ENCODE measurements around the gene SLC1A5.

Gene SLC1A5

GRCh38 chr19:46745030-46745429 lies 43.4 kb downstream of the SLC1A5 start:
- ATAC-seq (ENCODE audit: insufficient read depth, low read depth) (no peak), DNase-seq (no peak)
- Histone ChIP-seq H3K4me3 (ENCODE audit: low read depth in 1 of 2, low read length in 2 of 2) (peak overlapping the region; percentile 86 to 95), H3K36me3 (ENCODE audit: insufficient read depth, low read length) (peaks cover 46% of the 10 kb centered on the region), H3K4me1 (ENCODE audit: insufficient read depth, low read length) (peaks cover 41% of the 10 kb centered on the region), H3K27ac (ENCODE audit: low read length) (peak overlapping the region; percentile 85), H3K9ac (ENCODE audit: low read depth, low read length) (peak overlapping the region; percentile 95), H3K79me2 (ENCODE audit: insufficient read depth, low read length) (peaks cover 73% of the 10 kb centered on the region), H3K9me3 (ENCODE audit: insufficient read depth, low read length, severe bottlenecking) (no peaks in the 10 kb centered on the region), H4K20me1 (ENCODE audit: insufficient read depth, low read length) (peaks cover 52% of the 10 kb centered on the region), H3K4me2 (ENCODE audit: insufficient read depth, low read length) (peak overlapping the region; percentile 93), H3K27me3 (ENCODE audit: insufficient read depth, low read length, poor library complexity) (no peaks in the 10 kb centered on the region), H2AFZ (ENCODE audit: low read depth, low read length) (no peak overlapping the region)
- TF ChIP-seq EZH2 (IDR thresholded peaks at IDR 0.05; ENCODE audit: borderline replicate concordance, low read depth, low read length, severe bottlenecking), result no peak
- TF ChIP-seq CTCF (IDR thresholded peaks at IDR 0.05; ENCODE audit: borderline replicate concordance, extremely low read depth, low read length, poor library complexity, severe bottlenecking), result no peak

- Histone ChIP-seq H3K4me3 (ENCODE audit: low read depth in 1 of 2, low read length in 2 of 2) (peak overlapping the region in 1 of 2 experiments; percentile 95; a peak in 2 of 4 replicates), H3K4me1 (ENCODE audit: insufficient read depth, low read length) (peaks cover 41% of the 10 kb centered on the region), H3K9me3 (ENCODE audit: insufficient read depth, low read length, severe bottlenecking) (no peaks in the 10 kb centered on the region), H2AFZ (ENCODE audit: low read depth, low read length) (no peak overlapping the region), H3K9ac (ENCODE audit: low read depth, low read length) (peak overlapping the region; percentile 95; the same call in 1 of the 2 replicates), H3K4me2 (ENCODE audit: insufficient read depth, low read length) (peak overlapping the region; percentile 93), H4K20me1 (ENCODE audit: insufficient read depth, low read length) (peaks cover 61% of the 10 kb centered on the region), H3K36me3 (ENCODE audit: insufficient read depth, low read length) (peaks cover 53% of the 10 kb centered on the region), H3K79me2 (ENCODE audit: insufficient read depth, low read length) (peaks cover 81% of the 10 kb centered on the region), H3K27ac (ENCODE audit: low read length) (peak overlapping the region; percentile 85), H3K27me3 (ENCODE audit: insufficient read depth, low read length, poor library complexity) (no peaks in the 10 kb centered on the region)
- ATAC-seq (ENCODE audit: insufficient read depth, low read depth) (no peak), DNase-seq (no peak)
- TF ChIP-seq EZH2 (IDR thresholded peaks at IDR 0.05; ENCODE audit: borderline replicate concordance, low read depth, low read length, severe bottlenecking) (no peak), CTCF (IDR thresholded peaks at IDR 0.05; ENCODE audit: borderline replicate concordance, extremely low read depth, low read length, poor library complexity, severe bottlenecking) (no peak)
Measured at GRCh38 chr19:46744005-46744691, 44.2 kb downstream of the SLC1A5 start.

GRCh38 chr19:46742926-46743480 lies 45.4 kb downstream of the SLC1A5 start:
- no peaks in the 10 kb centered on the region for H3K27me3 ChIP-seq (ENCODE audit: insufficient read depth, low read length, poor library complexity)
- peaks cover 41% of the 10 kb centered on the region for H3K4me1 ChIP-seq (ENCODE audit: insufficient read depth, low read length)
- no peak overlapping the region for H3K9ac ChIP-seq (ENCODE audit: low read depth, low read length)
- H3K9me3 ChIP-seq (ENCODE audit: insufficient read depth, low read length, severe bottlenecking), result no peaks in the 10 kb centered on the region
- no peak for DNase-seq
- H3K27ac ChIP-seq (ENCODE audit: low read length), result no peak overlapping the region
- H3K4me3 ChIP-seq (ENCODE audit: low read depth in 1 of 2, low read length in 2 of 2), result no peak overlapping the region
- no peak for ATAC-seq (ENCODE audit: insufficient read depth, low read depth)
- H2AFZ ChIP-seq (ENCODE audit: low read depth, low read length), result no peak overlapping the region
- peak overlapping the region; percentile 31; the same call in 1 of the 2 replicates for H3K4me2 ChIP-seq (ENCODE audit: insufficient read depth, low read length)
- peaks cover 93% of the 10 kb centered on the region for H3K79me2 ChIP-seq (ENCODE audit: insufficient read depth, low read length)
- peaks cover 72% of the 10 kb centered on the region for H4K20me1 ChIP-seq (ENCODE audit: insufficient read depth, low read length)
- no peak for TF ChIP-seq CTCF (IDR thresholded peaks at IDR 0.05; ENCODE audit: borderline replicate concordance, extremely low read depth, low read length, poor library complexity, severe bottlenecking)
- no peak for TF ChIP-seq EZH2 (IDR thresholded peaks at IDR 0.05; ENCODE audit: borderline replicate concordance, low read depth, low read length, severe bottlenecking)
- H3K36me3 ChIP-seq (ENCODE audit: insufficient read depth, low read length), result peaks cover 59% of the 10 kb centered on the region

Measured in DND-41 (cell line).